ENCODE measurements around the gene RAB3D.
"Not testable (repeated sequence)": the region's sequence is repeated elsewhere in the genome, so short reads cannot be mapped to it uniquely, and the experiment has no call there.

Gene RAB3D

GRCh38 chr19:11339254-11340098 lies at the start of gene RAB3D:
Gene RAB3D (minus strand): TSS chr19:11339657. CDS start chr19:11337399, 2,258 bp downstream.
- no peak within 1 kb of the TSS for H3K27ac ChIP-seq (ENCODE audit: low read depth, low read length)
- H3K9ac ChIP-seq (ENCODE audit: low read length) = peak within 1 kb of the TSS; percentile 55
- H3K4me3 ChIP-seq (ENCODE audit: low read depth, low read length) = peak within 1 kb of the TSS; percentile 79
- H3K9me3 ChIP-seq (ENCODE audit: control insufficient read depth, insufficient read depth, low read depth, low read length) = peaks cover 4% of the 10 kb centered on the region; the same call in 1 of the 2 replicates
- H3K36me3 ChIP-seq (ENCODE audit: control insufficient read depth, insufficient read depth, low read length) = peaks cover 25% of the 10 kb centered on the region
- peaks cover 7% of the 10 kb centered on the region; the same call in 1 of the 2 replicates for H3K4me1 ChIP-seq (ENCODE audit: control insufficient read depth, insufficient read depth, low read length)
- no peaks in the 10 kb centered on the region for H3K27me3 ChIP-seq (ENCODE audit: control insufficient read depth, insufficient read depth, low read length)

GRCh38 chr19:11387162-11388034 lies 47.9 kb upstream of the RAB3D start:
- Histone ChIP-seq H3K27ac (ENCODE audit: low read depth, low read length) (no peak overlapping the region), H3K36me3 (ENCODE audit: control insufficient read depth, insufficient read depth, low read length) (no peaks in the 10 kb centered on the region), H3K4me1 (ENCODE audit: control insufficient read depth, insufficient read depth, low read length) (no peaks in the 10 kb centered on the region), H3K9me3 (ENCODE audit: control insufficient read depth, insufficient read depth, low read depth, low read length) (peaks cover 5% of the 10 kb centered on the region), H3K4me3 (ENCODE audit: low read depth, low read length) (no peak overlapping the region), H3K9ac (ENCODE audit: low read length) (no peak overlapping the region), H3K27me3 (ENCODE audit: control insufficient read depth, insufficient read depth, low read length) (no peaks in the 10 kb centered on the region)

DNA sequence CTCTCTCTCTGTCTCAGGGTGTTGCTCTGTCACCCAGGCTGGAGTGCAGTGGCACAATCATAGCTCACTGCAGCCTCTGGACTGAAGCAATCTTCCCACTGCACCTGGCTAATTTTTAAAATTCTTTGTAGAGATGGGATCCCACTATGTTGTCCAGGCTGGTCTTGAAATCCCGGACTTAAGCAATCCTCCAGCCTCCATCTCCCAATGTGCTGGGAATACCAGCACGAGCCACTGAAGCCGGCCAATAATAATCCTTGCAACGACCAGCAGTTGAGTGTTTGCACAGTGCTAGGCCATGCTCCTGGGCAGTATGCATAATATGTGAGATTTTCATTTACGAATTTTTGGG lies 45.3 kb upstream of the RAB3D start:
- H3K36me3 ChIP-seq (ENCODE audit: control insufficient read depth, insufficient read depth, low read length) = no peaks in the 10 kb centered on the region
- no peak overlapping the region for H3K4me3 ChIP-seq (ENCODE audit: low read depth, low read length)
- no peaks in the 10 kb centered on the region for H3K9me3 ChIP-seq (ENCODE audit: control insufficient read depth, insufficient read depth, low read depth, low read length)
- 0 out of 2 replicates have a peak, but pooled peaks cover 6% of the 10 kb centered on the region for H3K4me1 ChIP-seq (ENCODE audit: control insufficient read depth, insufficient read depth, low read length)
- H3K27me3 ChIP-seq (ENCODE audit: control insufficient read depth, insufficient read depth, low read length) = no peaks in the 10 kb centered on the region
- no peak overlapping the region for H3K27ac ChIP-seq (ENCODE audit: low read depth, low read length)
- no peak overlapping the region for H3K9ac ChIP-seq (ENCODE audit: low read length)

DNA sequence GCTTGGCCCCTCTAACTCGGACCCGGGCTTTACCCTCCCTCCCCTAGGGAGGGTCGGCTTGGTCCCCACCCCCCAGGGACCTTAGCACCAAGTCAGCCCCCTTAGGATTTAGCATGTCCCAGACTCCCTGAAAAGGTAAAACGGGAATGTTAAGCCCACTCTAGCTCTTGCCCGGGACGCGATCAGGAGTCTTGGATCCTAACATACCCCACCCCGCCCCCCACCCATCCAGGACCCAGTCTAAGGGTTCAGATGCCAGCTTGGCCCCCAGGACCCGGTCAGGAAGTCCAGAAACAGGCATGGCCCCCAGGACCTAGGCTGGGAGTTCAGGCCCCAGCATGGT lies 44.2 kb upstream of the RAB3D start:
- Histone ChIP-seq H3K9ac (ENCODE audit: low read length) (peak overlapping the region; percentile 57), H3K27ac (ENCODE audit: low read depth, low read length) (no peak overlapping the region), H3K4me1 (ENCODE audit: control insufficient read depth, insufficient read depth, low read length) (0 out of 2 replicates have a peak, but pooled peaks cover 6% of the 10 kb centered on the region)

DNA sequence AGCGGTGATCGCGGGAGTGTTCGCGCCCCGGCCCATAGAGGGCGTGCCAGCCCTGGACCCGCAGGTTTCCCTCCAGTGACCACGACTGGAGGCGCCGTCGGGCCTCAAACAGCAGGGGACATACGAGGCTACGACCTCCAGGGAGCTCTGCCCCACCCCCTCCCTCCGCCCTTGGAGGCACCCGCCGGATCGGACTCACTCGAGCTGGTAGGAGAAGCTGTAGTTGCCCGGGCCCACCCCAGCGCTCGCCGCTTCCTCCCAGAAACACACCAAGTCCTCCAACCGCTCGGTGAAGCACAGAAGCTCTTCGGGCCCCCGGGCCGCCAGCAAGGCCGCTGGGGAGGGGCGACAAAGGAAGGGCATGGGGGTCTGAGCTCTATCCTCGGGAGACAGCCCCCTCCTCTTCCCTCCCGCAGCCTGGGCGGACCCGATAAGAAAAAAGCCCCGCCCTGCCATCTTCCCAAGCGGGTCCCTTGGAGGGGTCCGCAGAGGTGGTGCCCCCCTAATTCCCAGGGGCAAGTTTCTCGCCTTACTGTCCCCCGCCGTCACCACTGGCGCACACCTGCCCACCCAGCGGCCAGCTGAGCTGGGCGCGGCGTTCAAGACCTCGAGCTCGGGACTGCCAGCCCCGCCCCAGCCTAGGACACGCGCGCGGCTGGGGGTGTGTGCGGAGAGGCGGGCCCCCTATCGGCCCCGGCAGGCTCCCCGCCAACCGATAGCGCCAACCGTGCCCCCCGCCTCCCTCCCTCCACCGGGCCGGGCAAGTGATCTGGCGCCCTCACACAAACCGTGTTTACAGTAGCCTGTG lies 43.6 kb upstream of the RAB3D start:
- Histone ChIP-seq H3K27me3 (ENCODE audit: control insufficient read depth, insufficient read depth, low read length) (no peaks in the 10 kb centered on the region), H3K27ac (ENCODE audit: low read depth, low read length) (no peak overlapping the region), H3K4me3 (ENCODE audit: low read depth, low read length) (peak overlapping the region; percentile 69), H3K9ac (ENCODE audit: low read length) (no peak overlapping the region), H3K4me1 (ENCODE audit: control insufficient read depth, insufficient read depth, low read length) (0 out of 2 replicates have a peak, but pooled peaks cover 6% of the 10 kb centered on the region), H3K9me3 (ENCODE audit: control insufficient read depth, insufficient read depth, low read depth, low read length) (no peaks in the 10 kb centered on the region), H3K36me3 (ENCODE audit: control insufficient read depth, insufficient read depth, low read length) (no peaks in the 10 kb centered on the region)

More for the DNA sequence above, 44.2 kb upstream of the RAB3D start:
- Histone ChIP-seq H3K4me3 (ENCODE audit: low read depth, low read length) (peak overlapping the region; percentile 69), H3K36me3 (ENCODE audit: control insufficient read depth, insufficient read depth, low read length) (no peaks in the 10 kb centered on the region), H3K9me3 (ENCODE audit: control insufficient read depth, insufficient read depth, low read depth, low read length) (no peaks in the 10 kb centered on the region), H3K27me3 (ENCODE audit: control insufficient read depth, insufficient read depth, low read length) (no peaks in the 10 kb centered on the region)

DNA sequence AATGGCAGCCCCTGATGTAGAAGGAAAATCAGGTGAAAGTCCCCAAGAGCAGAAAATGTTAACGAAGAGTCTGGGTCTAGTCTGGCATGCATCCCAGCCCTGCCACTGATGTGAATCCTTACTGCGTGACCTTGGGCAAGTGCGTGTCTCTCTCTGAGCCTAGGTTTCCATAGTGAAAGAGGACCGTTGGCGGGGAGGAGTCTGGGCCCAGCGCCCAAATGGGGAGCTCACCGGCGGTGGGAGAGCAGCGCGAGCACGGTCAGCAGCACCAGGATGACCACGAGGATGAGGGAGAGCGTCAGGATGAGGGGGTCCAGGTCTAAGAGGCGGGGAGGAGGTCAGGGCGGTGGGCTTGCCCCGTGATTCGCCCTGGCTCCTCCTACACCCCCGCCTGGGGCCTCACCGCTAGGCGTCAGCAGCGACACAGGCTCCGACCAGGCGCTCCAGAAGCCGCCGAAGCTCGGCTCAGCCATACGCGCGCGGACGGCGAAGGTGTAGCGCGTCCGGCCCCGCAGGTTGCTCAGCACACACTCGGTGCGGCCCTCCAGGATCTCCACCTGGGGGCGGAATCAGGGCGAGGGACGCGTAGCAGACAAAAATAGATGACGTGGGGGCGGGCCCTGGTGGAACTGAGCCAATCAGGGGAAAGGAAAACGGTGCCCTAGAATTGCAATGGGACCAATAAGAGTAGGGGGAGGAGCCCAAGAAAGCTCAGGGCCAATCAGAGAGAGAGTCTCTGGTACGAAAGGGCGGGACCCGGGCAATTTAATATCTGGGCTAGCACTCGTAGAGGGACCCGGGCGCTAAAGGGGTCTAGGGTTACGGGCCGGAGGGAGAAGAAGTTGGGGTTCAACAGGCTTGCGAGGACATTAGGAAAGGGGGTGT lies 41.4 kb upstream of the RAB3D start:
- Histone ChIP-seq H3K4me3 (ENCODE audit: low read depth, low read length) (peak overlapping the region; percentile 75), H3K9ac (ENCODE audit: low read length) (peak overlapping the region; percentile 75), H3K27me3 (ENCODE audit: control insufficient read depth, insufficient read depth, low read length) (no peaks in the 10 kb centered on the region), H3K4me1 (ENCODE audit: control insufficient read depth, insufficient read depth, low read length) (0 out of 2 replicates have a peak, but pooled peaks cover 6% of the 10 kb centered on the region), H3K36me3 (ENCODE audit: control insufficient read depth, insufficient read depth, low read length) (no peaks in the 10 kb centered on the region), H3K9me3 (ENCODE audit: control insufficient read depth, insufficient read depth, low read depth, low read length) (no peaks in the 10 kb centered on the region), H3K27ac (ENCODE audit: low read depth, low read length) (peak overlapping the region; percentile 44)

- H3K36me3 ChIP-seq (ENCODE audit: control insufficient read depth, insufficient read depth, low read length) = no peaks in the 10 kb centered on the region
- no peak overlapping the region for H3K9ac ChIP-seq (ENCODE audit: low read length)
- H3K4me3 ChIP-seq (ENCODE audit: low read depth, low read length) = peak overlapping the region; percentile 75
- H3K27ac ChIP-seq (ENCODE audit: low read depth, low read length) = no peak overlapping the region
- H3K9me3 ChIP-seq (ENCODE audit: control insufficient read depth, insufficient read depth, low read depth, low read length) = no peaks in the 10 kb centered on the region
- peaks cover 10% of the 10 kb centered on the region; the same call in 1 of the 2 replicates for H3K4me1 ChIP-seq (ENCODE audit: control insufficient read depth, insufficient read depth, low read length)
- no peaks in the 10 kb centered on the region for H3K27me3 ChIP-seq (ENCODE audit: control insufficient read depth, insufficient read depth, low read length)
Measured at GRCh38 chr19:11379857-11380350, 40.4 kb upstream of the RAB3D start.

- H3K9me3 ChIP-seq (ENCODE audit: control insufficient read depth, insufficient read depth, low read depth, low read length); H3K9ac ChIP-seq (ENCODE audit: low read length); H3K36me3 ChIP-seq (ENCODE audit: control insufficient read depth, insufficient read depth, low read length); H3K27ac ChIP-seq (ENCODE audit: low read depth, low read length); H3K27me3 ChIP-seq (ENCODE audit: control insufficient read depth, insufficient read depth, low read length); H3K4me3 ChIP-seq (ENCODE audit: low read depth, low read length): not testable (repeated sequence)
- peaks cover 10% of the 10 kb centered on the region; the same call in 1 of the 2 replicates for H3K4me1 ChIP-seq (ENCODE audit: control insufficient read depth, insufficient read depth, low read length)
Measured at GRCh38 chr19:11379269-11379845, 39.9 kb upstream of the RAB3D start.

- H3K4me3 ChIP-seq (ENCODE audit: low read depth, low read length) = no peak overlapping the region
- H3K27me3 ChIP-seq (ENCODE audit: control insufficient read depth, insufficient read depth, low read length) = no peaks in the 10 kb centered on the region
- no peak overlapping the region for H3K9ac ChIP-seq (ENCODE audit: low read length)
- H3K4me1 ChIP-seq (ENCODE audit: control insufficient read depth, insufficient read depth, low read length) = peaks cover 16% of the 10 kb centered on the region
- H3K9me3 ChIP-seq (ENCODE audit: control insufficient read depth, insufficient read depth, low read depth, low read length) = no peaks in the 10 kb centered on the region
- H3K36me3 ChIP-seq (ENCODE audit: control insufficient read depth, insufficient read depth, low read length) = no peaks in the 10 kb centered on the region
- H3K27ac ChIP-seq (ENCODE audit: low read depth, low read length) = no peak overlapping the region
Measured at GRCh38 chr19:11378319-11379189, 39.1 kb upstream of the RAB3D start.
